Endothelial cell of umbilical vein (primary cell): ENCODE results near the gene EPB41L3. TPM values are rescaled to one million over a fixed set of nuclear protein-coding genes. Genes with fewer than 3 reads are reported as not detected.

Experiments
- BruUV-seq: library from RNA; stranded (reverse); fragments of 400-500 nt; replicated peaks from 2 replicates; lab custom pipeline; 2021; lab: Mats Ljungman, UMichigan
- CTCF ChIA-PET: fragments of 300-600, 350-600 bp; sonication (Branson Sonifier 250); formaldehyde crosslinking; loops from one replicate; lab custom pipeline; 2021; ENCODE audit warnings: antibody characterized with exemption, inconsistent platforms; lab: Charles Lee
- POLR2A ChIA-PET: fragments of 300-600, 350-600 bp; sonication (Branson Sonifier 250); formaldehyde crosslinking; loops from one replicate; lab custom pipeline; 2021; ENCODE audit warnings: antibody characterized with exemption, inconsistent platforms; lab: Charles Lee
- DNase-seq: peaks from one replicate; pipeline ENCODE4 v3.0.0-alpha.2; 2011; ENCODE audit warnings: low read depth, low spot score
- FAIRE-seq: peaks from 2 replicates; lab custom pipeline; 2011; peaks lifted over from hg19 to GRCh38; lab: Jason Lieb, UNC
- H2AFZ ChIP-seq: 2 replicates; pipeline ENCODE4 v1.6.0; 2012; ENCODE audit warnings: low read depth, low read length, control low read depth, inconsistent platforms
- H3K27ac ChIP-seq: 2 replicates; pipeline ENCODE4 v1.5.1; 2011; ENCODE audit warnings: low read depth, mild to moderate bottlenecking, control low read depth, low read length, moderate library complexity; ENCODE audit not compliant: insufficient read depth
- H3K27me3 ChIP-seq, 2 experiments: 2 replicates each; pipeline versions ENCODE4 v1.6.0 to v1.6.1; 2011; ENCODE audit warnings: low read length in 2 of 2, mixed read lengths in 1 of 2; ENCODE audit not compliant: control insufficient read depth in 2 of 2, insufficient read depth in 2 of 2
- H3K36me3 ChIP-seq, 2 experiments: 2 replicates in 1 of 2; 3 replicates in 1 of 2; pipeline ENCODE4 v1.5.1; 2011; ENCODE audit warnings: low read length in 2 of 2, mild to moderate bottlenecking in 1 of 2, moderate library complexity in 1 of 2; ENCODE audit not compliant: control insufficient read depth in 2 of 2, insufficient read depth in 2 of 2; ENCODE audit errors: extremely low read depth in 1 of 2
- H3K4me1 ChIP-seq: 3 replicates; pipeline ENCODE4 v1.5.1; 2011; ENCODE audit warnings: mild to moderate bottlenecking, low read length; ENCODE audit not compliant: control insufficient read depth, insufficient read depth; ENCODE audit errors: extremely low read depth
- H3K4me2 ChIP-seq: 2 replicates; pipeline ENCODE4 v1.6.1; 2011; ENCODE audit warnings: low read length, control low read depth, mixed read lengths; ENCODE audit not compliant: insufficient read depth
- H3K4me3 ChIP-seq, 3 experiments: fragments of 200-600 bp in 1 of 3; sonication (generic), shearing (Covaris generic) in 1 of 3; replicated peaks in 1 of 3; 2 replicates each; pipeline ENCODE4 v1.5.1; 2011 to 2016; ENCODE audit warnings: control low read depth in 3 of 3, low read length in 3 of 3, mild to moderate bottlenecking in 2 of 3, inconsistent platforms in 1 of 3, low read depth in 1 of 3, moderate library complexity in 1 of 3; ENCODE audit not compliant: insufficient read depth in 1 of 3
- H3K79me2 ChIP-seq: 2 replicates; pipeline ENCODE4 v1.6.0; 2012; ENCODE audit warnings: low read length, inconsistent platforms; ENCODE audit not compliant: control insufficient read depth, insufficient read depth
- H3K9ac ChIP-seq: replicated peaks from 2 replicates; pipeline ENCODE3; 2011; ENCODE audit warnings: low read length, control low read depth; ENCODE audit not compliant: insufficient read depth; ENCODE audit errors: extremely low read depth
- H3K9me1 ChIP-seq: replicated peaks from 3 replicates; pipeline ENCODE4 v1.6.0; 2011; ENCODE audit warnings: mild to moderate bottlenecking, low read length; ENCODE audit not compliant: control insufficient read depth, insufficient read depth; ENCODE audit errors: extremely low read depth
- H3K9me3 ChIP-seq: replicated peaks from 2 replicates; pipeline ENCODE4 v1.5.1; 2012; ENCODE audit warnings: low read length, inconsistent platforms; ENCODE audit not compliant: control insufficient read depth, insufficient read depth
- H4K20me1 ChIP-seq: replicated peaks from 2 replicates; pipeline ENCODE3; 2011; ENCODE audit warnings: mild to moderate bottlenecking, low read length; ENCODE audit not compliant: control insufficient read depth, insufficient read depth; ENCODE audit errors: extremely low read depth
- CTCF ChIP-seq, 2 donors: IDR thresholded peaks; 1 replicate in 1 of 2; 2 replicates in 1 of 2; pipeline ENCODE4 v1.5.1; 2011; ENCODE audit warnings: low read length in 2 of 2, mild to moderate bottlenecking in 2 of 2, moderate library complexity in 2 of 2, control low read depth in 1 of 2, inconsistent platforms in 1 of 2, low read depth in 1 of 2; ENCODE audit not compliant: insufficient read depth in 1 of 2; ENCODE audit errors: extremely low read depth in 1 of 2
- EZH2 ChIP-seq: IDR thresholded peaks from 2 replicates; pipeline ENCODE4 v1.6.1; 2012; ENCODE audit warnings: borderline replicate concordance, low read depth, mild to moderate bottlenecking, moderate library complexity, low read length, inconsistent platforms; ENCODE audit not compliant: severe bottlenecking
- FOS ChIP-seq: IDR thresholded peaks from 2 replicates; pipeline ENCODE4 v1.6.1; 2011; ENCODE audit warnings: mild to moderate bottlenecking, low read length, moderate library complexity, borderline replicate concordance; ENCODE audit not compliant: insufficient read depth
- GATA2 ChIP-seq: IDR thresholded peaks from 2 replicates; pipeline ENCODE4 v1.7.0; 2011; ENCODE audit warnings: low read depth, mild to moderate bottlenecking, moderate library complexity, mixed read lengths, low read length; ENCODE audit not compliant: insufficient read length, insufficient read depth
- JUN ChIP-seq: IDR thresholded peaks from 2 replicates; pipeline ENCODE4 v1.6.1; 2011; ENCODE audit warnings: borderline replicate concordance, low read depth; ENCODE audit not compliant: insufficient read length, insufficient read depth
- MAX ChIP-seq: IDR thresholded peaks from 2 replicates; pipeline ENCODE4 v1.6.1; 2011; ENCODE audit not compliant: insufficient read depth, insufficient read length
- MYC ChIP-seq: IDR thresholded peaks from one replicate; pipeline ENCODE4 v1.6.1; 2011; ENCODE audit warnings: mild to moderate bottlenecking, low read depth, low read length
- POLR2A ChIP-seq: IDR thresholded peaks from 2 replicates; pipeline ENCODE4 v1.6.1; 2012; ENCODE audit warnings: low read depth, mild to moderate bottlenecking, control low read depth, low read length
- POLR2AphosphoS5 ChIP-seq: IDR thresholded peaks from 2 replicates; pipeline ENCODE4 v1.6.1; 2012; ENCODE audit warnings: low read depth, mild to moderate bottlenecking, control low read depth, low read length, moderate library complexity; ENCODE audit not compliant: insufficient read depth
- dilution Hi-C: fragments of 300-500 bp; cut with MboI; formaldehyde crosslinking; loops from one replicate; pipeline ENCODE4 v1.15.0; 2019; ENCODE audit warnings: low sequenced_read_pairs; ENCODE audit not compliant: extremely low pct_ligation_motif_present
- intact Hi-C: fragments of 100-400 bp; cut with micrococcal nuclease; formaldehyde crosslinking; loops from one replicate; pipeline ENCODE4 v1.10.0; 2022
- polyA plus RNA-seq, 4 experiments: library from polyadenylated mRNA; depleted of rRNA in 3 of 4; stranded (reverse) in 3 of 4; unstranded in 1 of 4; fragments of >200 nt; gene quantifications; 2 replicates each; pipeline versions ENCODE4 v1.2.1 to v1.2.3, GENCODE V29; 2011 to 2012; ENCODE audit warnings: missing spikeins in 1 of 4
- total RNA-seq: library from RNA; stranded (reverse); gene quantifications from 2 replicates; pipeline ENCODE4 v1.2.3, GENCODE V29; 2021

Gene EPB41L3
- total and polyA plus RNA-seq, 2 donors (not counting 3 experiments of a cell fraction or from before 2014, with no cell fraction given) = 38.9 to 114 TPM

- no peak for TF ChIP-seq JUN
- TF ChIP-seq GATA2 = no peak
- TF ChIP-seq POLR2A = no peak
- TF ChIP-seq MYC = no peak
- no peak for TF ChIP-seq EZH2
- no peak for TF ChIP-seq FOS
- no peak for TF ChIP-seq POLR2AphosphoS5
- no peak for TF ChIP-seq MAX
- no peak for TF ChIP-seq CTCF (IDR thresholded peaks at IDR 0.05; ENCODE audit: extremely low read depth in 1 of 2, insufficient read depth in 1 of 2, low read depth in 1 of 2, low read length in 2 of 2)
- CTCF ChIA-PET = interaction anchor here (1.5 to 2.5 kb wide), 2 partner anchors 10 to 15 kb away, joined by 4 to 8 read pairs; no protein-coding TSS in a partner anchor
- H3K27me3 ChIP-seq = no peaks in the 10 kb centered on the region
- no peak overlapping the region for H3K27ac ChIP-seq
- POLR2A ChIA-PET = no interaction called here
- H3K4me3 ChIP-seq = no peak overlapping the region
- H3K4me1 ChIP-seq = peaks cover 3% of the 10 kb centered on the region
- no peaks in the 10 kb centered on the region for H3K9me1 ChIP-seq
- FAIRE-seq = no peak
- BruUV-seq = no TSS peak
- H3K36me3 ChIP-seq = peaks cover 0 to 1% of the 10 kb centered on the region in 2 experiments
- peaks cover 3% of the 10 kb centered on the region for H4K20me1 ChIP-seq
- no peak overlapping the region for H2AFZ ChIP-seq
- peaks cover 86% of the 10 kb centered on the region for H3K79me2 ChIP-seq
- DNase-seq = no peak
- H3K9ac ChIP-seq = no peak overlapping the region
- H3K9me3 ChIP-seq = no peaks in the 10 kb centered on the region
- intact Hi-C loops = no loop called here
- H3K4me2 ChIP-seq = no peak overlapping the region
- dilution Hi-C loops = no loop called here
These were observed 11.7 kb downstream of the EPB41L3 start for GRCh38 chr18:5532066-5532465.
